HepG2 (cell line): Measurements from ENCODE around the gene ENC1.

ENCODE experiments used
- POLR2A ChIP-seq, 2 experiments: IDR thresholded peaks; 2 replicates each; pipeline ENCODE4 v1.6.1; 2011; ENCODE audit warnings: low read depth in 2 of 2, low read length in 2 of 2, mild to moderate bottlenecking in 1 of 2, moderate library complexity in 1 of 2; ENCODE audit not compliant: insufficient read depth in 1 of 2
- POLR2AphosphoS5 ChIP-seq: IDR thresholded peaks from 2 replicates; pipeline ENCODE4 v1.6.1; 2012; ENCODE audit warnings: low read depth, low read length
- SMC3 ChIP-seq: IDR thresholded peaks from 2 replicates; pipeline ENCODE4 v1.6.1; 2011; ENCODE audit warnings: low read length, improper control_type of control experiment

DNA sequence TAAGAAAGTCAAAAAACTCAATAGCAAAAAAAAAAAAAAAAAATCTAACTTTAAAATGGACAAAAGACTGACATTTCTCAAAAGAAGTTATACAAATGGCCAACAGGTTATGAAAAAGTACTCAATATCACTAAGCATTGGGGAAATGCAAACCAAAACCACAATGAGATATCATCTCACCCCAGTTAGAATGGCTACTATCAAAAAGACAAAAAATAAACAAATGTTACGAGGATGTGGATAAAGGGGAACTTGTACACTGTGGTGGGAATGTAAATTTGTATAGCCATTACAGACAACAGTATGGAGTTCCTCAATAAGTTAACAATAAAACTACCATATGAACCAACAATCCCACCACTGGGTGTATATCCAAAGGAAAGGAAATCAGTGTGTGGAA, 37.2 kb downstream of the ENC1 start:
- TF ChIP-seq SMC3 (no peak), POLR2A (IDR thresholded peaks at IDR 0.05; ENCODE audit: insufficient read depth in 1 of 2, low read depth in 2 of 2, low read length in 2 of 2) (no peak), POLR2AphosphoS5 (no peak)
